RPMI8226 (cell line): Measurements from ENCODE around the gene MISP.
A peak's percentile ranks its signal among the peaks of the same experiment; 100 is the strongest.
"Not testable (repeated sequence)": the region's sequence is repeated elsewhere in the genome, so short reads cannot be mapped to it uniquely, and the experiment has no call there.

ENCODE experiments used
- DNase-seq: peaks from one replicate; pipeline ENCODE4 v3.0.0-alpha.2; 2015

The MISP gene, protein sequence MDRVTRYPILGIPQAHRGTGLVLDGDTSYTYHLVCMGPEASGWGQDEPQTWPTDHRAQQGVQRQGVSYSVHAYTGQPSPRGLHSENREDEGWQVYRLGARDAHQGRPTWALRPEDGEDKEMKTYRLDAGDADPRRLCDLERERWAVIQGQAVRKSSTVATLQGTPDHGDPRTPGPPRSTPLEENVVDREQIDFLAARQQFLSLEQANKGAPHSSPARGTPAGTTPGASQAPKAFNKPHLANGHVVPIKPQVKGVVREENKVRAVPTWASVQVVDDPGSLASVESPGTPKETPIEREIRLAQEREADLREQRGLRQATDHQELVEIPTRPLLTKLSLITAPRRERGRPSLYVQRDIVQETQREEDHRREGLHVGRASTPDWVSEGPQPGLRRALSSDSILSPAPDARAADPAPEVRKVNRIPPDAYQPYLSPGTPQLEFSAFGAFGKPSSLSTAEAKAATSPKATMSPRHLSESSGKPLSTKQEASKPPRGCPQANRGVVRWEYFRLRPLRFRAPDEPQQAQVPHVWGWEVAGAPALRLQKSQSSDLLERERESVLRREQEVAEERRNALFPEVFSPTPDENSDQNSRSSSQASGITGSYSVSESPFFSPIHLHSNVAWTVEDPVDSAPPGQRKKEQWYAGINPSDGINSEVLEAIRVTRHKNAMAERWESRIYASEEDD

DNA sequence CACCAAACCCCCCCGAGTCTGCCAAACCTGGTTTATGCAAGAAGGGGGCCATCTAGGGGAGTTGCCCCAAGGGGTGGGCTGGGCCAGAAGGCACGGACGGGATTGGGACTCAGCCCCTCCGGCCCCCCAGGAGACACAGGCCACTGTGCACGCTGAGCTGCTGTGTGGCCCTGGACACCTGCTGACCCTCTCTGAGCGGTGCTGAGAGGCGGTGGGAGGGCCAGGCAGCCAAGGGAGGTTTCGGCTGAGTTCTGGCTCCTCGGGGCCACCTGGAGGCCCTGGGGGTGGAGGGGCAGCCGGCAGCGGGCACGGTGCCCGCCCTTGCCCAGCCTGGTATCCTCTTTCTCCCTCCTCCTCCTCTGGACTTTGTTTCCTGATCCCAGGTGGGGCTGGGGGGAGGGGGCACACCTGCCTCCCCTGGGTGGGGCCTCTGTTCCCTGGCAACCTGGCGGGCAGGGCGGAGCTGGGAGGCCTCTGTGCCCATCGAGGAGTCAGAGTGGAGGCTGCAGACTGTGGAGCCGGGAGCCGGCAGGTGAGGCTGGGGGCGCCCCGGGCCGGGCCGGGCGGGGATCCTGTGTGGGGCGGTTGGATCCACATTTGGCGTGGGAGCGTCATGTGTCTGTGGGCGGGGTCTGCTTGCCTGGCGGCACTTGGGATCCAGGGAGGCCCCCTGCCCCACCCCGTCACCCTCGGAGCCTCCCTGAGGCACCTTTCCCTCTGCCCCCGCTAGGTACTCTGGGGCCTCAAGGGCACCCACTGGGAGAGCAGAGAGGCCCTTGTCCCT lies at the start of gene MISP:
Gene MISP, plus strand, starts transcription at position 473 of the 784 bp plus-strand sequence. CDS start 5,835 bp downstream, outside the sequence.
- DNase-seq, result peak; percentile 87

DNA sequence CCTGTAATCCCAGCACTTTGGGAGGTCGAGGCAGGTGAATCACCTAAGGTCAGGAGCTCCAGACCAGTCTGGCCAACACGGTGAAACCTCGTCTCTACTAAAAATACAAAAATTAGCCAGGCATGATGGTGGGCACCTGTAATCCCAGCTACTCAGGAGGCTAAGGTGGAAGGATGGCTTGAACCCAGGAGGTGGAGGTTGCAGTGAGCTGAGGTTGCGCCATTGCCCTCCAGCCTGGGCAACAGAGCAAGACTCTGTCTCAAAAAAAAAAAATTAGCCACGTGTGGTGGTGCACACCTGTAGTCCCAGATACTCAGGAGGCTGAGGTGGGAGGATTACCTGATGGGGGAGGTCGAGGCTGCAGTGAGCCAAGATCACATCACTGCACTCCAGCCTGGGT lies 48.1 kb upstream of the MISP start:
- DNase-seq, result not testable (repeated sequence)

DNA sequence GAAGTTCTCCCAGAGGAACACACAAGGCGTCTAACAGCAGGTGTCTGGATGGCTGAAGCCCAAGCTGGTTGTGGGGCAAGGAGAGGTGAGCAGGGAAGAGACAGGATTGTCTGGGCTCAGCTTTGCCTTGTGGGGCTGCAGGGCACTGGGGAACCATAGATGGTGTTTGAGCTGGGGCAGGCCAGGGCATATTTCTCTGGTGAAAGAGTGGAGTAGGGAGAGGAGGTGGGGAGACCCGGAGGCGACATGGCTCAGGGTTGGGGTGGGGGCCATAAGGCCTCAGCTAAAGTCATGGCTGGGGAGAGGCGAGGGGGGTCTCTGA lies 47.6 kb upstream of the MISP start:
- DNase-seq, result no peak

DNA sequence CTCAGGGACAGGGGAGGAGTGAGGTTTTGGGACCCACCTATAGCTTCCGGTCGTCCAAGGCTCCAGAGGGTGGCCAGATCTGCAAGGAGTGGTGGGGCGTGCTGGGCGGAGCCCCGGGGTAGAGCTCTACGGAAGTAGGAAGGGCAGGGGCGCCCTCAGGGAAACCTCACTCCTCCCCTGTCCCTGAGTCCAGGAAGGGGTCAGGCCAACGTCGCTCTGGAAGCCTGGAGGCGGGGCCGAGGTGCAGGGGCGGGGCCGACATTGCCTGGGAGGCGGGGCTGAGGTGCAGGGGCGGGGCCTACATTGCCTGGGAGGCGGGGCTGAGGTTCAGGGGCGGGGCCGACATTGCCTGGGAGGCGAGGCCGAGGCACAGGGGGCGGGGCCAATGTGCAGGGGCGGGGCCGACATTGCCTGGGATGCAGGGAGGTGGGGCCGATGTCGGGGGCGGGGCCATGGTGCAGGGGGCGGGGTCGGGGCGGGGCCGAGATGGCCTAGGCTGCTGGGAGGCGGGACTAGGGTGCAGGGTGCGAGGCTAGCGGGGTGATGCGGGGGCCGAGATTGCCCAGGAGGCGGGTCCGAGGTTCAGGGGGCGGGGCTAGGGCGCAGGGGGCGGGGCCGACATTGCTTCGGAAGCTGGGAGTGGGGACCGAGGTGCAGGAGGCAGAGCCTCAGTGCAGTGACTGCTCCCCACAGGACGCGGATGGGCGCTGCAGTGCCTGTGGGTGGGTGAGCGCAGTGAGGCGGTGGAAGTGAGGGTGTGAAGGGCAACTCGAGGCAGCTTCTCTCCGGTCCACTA lies 47.1 kb upstream of the MISP start:
- DNase-seq, result peak; percentile 81

DNA sequence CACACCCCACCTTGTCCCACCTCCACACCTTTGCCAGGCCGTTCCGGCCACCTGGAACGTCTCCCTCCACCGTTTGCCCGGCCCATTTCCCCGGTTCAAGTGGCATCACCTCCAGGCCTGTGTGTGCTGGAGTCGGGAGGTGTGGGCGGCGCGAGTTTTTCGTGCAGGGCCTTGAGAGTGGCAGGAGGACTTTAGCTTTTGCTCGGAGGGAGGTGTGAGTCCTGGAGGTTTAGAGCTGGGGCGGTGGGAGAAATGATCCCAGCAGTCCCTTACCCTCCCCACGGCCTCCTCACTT lies 46.5 kb upstream of the MISP start:
- no peak for DNase-seq

DNA sequence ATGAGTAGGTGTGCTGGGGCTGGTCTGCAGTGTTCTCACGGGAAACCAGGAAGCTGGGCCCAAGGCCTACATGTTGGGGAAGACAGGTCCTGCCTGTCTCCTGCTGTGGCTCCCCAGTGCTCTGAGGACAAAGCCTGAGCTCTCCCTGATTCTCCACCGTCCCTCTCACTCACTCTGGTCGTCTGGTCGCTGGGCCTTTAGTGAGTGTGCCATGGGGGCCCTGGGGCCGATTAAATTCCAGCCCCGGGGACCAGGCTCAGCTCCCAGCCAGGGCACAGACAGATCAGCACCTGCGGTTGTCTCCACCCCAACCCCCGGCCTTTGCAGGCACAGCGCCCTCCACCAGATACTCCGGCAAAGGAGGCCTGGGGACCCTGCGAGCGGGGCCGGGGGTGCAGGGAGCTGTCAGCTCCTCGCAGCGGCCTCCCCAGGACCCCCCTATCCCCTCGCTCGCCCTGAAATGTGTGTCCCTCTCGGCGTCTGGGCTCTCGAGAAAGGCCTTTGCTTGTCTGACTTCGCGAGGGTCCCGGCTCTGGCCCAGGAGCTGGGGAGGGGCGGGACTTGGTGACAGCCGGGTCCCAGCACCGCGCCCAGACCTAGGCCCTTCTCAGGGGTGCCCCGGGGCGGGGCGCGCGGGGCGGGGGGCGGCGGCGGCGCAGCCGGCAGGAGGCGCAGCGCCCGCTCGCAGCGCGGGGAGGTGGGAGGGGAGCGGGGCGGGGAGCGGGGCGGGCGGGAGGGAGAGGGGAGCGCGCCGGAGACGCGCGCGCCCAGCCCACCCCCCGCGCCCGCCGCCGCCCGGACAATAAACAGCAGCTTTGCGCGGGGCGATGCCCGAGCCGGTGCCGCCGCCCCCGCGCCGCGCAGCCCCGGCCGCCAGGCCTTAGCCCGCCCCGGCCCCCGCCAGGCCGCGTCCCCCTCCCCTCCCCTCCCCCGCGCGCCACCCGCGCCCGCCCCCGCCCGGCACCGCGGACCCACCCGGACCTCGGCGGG lies 42.5 kb upstream of the MISP start, which contains the start of gene PALM:
Gene PALM, plus strand, starts transcription at position 782 of the 990 bp plus-strand sequence. CDS start 212 bp downstream, outside the sequence.
- DNase-seq, result peak; percentile 33

DNA sequence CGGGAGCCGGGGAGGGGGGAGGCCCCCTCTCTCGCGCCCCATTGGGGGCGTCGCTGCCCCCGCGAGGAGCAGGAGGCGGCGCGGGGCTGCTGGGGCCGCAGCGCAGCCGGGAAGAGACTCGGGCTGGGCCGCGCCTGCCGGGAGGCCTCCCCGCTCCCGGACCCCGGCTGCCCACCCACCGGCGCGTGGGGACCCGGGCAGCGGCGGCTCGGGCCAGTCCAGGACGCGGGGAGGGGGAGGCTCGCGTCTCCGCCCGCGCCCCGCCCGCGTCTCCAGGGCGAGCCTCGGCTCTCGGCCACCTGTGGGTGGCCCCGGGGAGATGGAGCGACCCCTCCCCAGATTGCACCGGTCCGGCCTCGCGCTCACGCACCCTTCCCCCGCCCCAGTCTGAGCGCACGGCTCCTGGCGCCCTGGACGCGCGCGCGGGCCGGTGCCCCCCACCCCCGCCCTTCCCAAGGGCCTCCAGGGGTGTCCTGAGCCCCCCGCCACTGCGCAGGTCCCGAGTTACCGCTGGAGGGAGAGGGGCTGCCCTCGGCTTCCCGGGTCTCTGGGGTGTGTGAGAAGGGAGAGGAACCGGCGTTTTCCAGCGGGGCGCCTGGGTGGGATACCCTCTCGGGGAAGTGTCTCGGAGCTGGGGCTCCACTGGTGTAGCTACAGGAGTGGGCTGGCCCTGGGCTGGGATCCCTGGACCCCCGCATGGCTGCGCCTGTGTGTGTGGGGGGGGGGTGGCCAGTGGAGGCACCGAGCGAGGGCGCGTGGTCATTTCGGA lies 41.5 kb upstream of the MISP start:
- no peak for DNase-seq

DNA sequence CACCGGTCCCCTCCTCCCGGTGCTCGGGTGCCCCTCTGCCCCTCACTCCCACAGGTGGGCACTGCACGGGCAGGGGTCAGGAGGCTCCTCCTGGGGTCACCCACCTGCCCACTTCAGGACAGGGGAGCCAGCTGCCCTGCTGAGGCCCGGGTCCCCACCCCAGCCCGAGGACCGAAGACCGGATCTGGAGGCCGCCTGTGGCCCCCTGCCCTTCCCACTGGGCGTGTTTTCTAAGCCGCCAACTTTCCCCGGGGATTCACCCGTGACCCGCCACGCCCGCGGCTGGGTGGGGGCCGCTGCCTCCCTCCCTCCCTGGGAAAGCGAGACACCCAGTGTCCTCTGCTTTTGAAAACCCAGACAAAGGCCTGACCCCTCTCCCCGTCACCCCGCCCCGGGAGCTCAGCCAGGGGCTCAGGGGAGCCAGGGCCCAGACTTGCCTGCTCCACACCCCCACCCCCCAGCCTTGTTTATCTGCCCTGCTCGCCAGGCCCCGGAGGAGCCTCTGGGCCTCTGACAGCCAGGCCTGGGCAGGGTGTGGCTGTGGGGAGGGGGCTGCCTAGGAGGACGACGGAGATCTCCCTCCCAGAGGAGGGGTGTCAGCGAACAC lies 40.8 kb upstream of the MISP start:
- no peak for DNase-seq

DNA sequence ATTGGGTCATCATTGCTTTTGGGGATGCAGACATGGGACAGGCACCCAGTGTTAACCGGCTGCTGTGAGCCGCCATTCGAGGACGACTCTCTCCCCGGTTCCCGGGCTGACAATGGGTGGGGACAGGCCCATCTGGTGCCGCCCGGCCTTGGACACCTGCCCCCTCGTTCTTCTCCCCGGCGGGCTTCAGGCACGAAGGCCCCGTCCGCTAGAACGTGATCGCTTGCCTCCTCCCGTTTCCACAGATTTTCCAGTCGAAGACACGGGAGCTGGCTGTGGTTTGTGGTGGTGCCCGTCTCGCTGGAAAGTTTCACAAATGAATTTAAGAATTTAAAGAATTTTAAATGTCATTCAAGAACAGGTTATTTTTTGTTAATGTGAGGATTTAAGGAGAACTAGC lies 40.1 kb upstream of the MISP start:
- no peak for DNase-seq

DNA sequence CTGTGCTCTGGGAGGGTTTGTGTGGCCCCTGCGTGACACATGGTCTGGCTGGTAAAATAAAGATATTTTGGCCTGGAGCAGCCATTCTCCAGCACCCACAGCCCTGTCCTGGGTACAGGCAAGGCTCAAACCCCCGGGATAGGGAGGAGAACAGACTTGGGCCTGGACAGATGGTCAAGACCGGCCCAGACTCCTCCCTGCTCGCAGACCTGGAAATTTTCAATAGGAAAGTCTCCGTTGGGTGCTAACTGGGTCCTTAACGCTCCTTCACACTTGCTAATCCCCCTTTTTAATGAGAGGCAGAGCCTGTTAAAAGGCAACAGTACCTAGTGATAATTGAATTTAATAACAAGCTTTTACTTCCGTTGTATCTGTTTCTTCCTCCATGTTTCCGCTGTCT lies 39.7 kb upstream of the MISP start:
- no peak for DNase-seq

DNA sequence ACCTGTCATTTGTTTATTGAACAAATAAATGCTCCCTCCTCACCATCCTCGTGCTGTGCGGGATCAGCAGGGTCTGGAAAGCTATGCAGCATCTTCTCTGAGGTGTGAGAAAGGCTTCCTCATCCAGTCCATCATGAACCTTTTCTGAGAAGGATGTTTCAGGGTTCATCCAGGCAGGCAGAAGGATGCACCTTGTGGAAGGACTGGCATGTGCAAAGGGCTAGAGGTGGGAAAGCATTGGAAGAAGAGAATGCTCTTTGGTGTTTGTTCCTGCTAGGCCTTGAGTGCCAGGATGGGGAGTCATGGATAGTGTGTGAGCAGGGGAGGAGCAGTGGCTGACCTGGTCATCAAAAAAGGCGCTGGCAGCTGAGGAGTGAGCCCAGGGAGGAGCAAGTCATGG lies 35.6 kb upstream of the MISP start:
- no peak for DNase-seq

DNA sequence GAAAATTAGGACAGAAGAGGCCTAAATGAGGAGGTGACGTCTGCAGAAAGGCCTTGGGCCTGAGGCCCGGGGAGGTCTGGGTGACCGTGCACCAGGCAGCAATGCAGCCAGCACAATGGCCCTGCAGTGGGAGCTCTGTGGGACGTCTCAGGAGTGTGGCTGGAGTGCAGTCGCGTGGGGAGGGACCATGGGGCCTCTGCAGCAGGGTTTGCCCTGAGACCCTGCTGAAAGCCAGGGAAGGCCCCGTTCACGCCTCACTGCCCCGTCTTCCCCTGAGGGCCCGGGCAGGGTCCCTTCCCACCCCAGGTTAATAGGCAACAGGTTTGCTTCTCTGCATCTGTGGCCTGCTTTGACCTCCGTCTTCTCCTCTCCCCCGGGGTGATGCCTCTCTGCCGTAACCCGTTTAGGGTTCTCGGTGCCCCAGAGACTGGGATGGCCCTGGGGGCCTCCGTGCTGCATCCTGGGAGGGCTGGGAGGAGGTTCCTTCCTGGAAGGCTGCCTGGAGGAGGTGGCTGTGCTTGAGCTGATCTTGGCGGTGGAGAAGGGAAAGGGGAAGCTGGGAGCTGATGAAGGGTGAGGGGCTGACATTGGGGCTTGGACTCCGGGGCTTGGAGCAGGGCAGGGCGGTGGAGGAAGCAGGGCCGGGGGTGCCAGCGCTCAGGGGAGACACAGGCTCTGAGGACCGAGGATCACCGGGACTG lies 32.5 kb upstream of the MISP start:
- DNase-seq, result no peak

DNA sequence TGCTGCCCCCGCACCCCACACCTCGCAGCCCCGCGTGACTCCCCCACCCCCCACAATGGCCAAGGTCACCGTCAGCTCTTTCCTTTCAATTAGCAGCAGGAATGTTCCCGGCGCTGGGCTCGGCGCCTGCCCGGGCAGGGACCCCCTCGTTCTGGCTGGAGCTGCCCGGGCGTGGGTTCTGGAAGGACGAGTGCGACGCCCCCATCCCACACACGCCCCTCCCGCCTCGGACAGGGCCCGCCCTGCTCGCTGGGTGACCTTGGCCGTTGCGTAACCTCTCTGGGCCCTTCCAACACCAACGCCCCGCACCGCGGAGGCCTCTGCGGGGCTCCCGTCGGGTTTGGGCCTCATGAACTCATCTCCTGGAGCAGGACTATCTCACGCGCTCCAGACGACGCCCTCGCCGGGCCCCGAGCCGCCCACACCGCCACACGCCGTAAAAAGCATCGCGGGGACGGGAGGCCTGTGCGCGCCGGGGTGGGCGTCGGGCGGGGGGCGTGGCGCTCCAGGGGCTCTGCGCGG lies 31.9 kb upstream of the MISP start:
- DNase-seq, result no peak

DNA sequence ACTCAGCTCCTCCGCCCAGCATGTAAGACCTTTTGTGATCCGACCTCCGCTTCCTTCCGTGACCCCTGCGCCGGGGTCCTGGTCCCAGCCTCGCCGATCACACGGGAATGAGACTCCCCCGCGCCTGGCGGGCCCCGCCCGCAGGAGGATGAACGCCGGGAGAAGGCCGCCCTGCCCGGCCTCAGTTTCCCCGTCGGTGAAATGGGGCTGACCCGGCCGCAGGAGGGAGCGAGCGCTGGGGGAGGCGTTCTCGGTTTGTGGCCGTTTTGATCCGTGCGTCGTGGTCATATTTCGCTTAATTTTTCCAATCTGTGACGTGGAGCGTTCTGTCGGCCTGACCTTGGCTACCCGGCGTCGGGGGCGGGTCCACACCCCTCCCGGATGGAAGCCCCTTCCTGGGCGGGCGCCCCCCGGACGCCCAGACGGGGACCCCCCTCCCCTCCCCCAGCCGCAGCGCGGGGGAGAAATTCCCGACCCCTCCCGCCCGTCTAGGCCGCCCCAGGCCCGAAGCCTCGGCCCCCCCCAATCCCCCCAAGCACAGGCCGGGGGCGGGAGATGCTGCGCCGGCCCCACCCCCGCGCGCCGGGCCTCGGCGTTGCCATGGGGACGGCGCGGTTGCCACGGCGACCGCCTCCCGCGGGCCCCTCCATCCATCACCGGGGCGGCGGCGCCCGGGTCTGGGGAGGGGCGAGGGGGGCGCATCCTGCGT lies 31.1 kb upstream of the MISP start:
- DNase-seq, result no peak

DNA sequence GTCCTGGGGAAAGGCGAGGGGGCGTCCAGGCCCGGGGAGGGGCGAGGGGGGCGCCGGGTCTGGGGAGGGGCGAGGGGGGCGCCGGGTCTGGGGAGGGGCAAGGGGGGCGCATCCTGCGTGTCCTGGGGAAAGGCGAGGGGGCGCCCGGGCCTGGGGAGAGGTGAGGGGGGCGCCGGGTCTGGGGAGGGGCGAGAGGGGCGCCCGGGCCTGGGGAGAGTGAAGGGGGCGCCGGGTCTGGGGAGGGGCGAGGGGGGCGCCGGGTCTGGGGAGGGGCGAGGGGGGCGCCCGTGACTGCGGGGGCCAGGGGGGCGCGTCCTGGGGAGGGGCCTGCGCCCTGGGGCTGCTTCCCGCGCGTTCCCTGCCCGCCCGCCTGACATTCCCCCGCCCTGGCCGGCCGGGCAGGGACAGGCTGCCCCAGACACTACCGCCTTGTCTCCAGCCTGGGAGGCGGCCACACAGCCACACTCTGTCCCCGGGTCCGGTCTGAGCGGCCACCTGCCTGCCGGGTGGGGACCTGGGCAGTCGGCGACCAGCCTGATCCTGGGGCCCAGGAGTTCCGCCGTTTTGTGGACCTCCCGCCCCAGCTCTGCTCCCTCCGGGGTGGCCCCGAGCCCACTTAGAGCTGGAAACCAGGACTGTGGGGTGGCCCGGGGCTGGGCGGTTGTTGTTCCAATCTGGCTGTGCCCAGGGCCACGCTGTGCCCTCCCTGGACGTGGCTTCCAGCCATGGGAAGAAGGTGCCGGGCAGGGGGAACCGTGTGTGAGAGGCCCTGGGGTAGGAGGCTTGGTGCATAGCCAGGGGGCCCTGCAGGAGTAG lies 30.4 kb upstream of the MISP start:
- DNase-seq, result no peak

DNA sequence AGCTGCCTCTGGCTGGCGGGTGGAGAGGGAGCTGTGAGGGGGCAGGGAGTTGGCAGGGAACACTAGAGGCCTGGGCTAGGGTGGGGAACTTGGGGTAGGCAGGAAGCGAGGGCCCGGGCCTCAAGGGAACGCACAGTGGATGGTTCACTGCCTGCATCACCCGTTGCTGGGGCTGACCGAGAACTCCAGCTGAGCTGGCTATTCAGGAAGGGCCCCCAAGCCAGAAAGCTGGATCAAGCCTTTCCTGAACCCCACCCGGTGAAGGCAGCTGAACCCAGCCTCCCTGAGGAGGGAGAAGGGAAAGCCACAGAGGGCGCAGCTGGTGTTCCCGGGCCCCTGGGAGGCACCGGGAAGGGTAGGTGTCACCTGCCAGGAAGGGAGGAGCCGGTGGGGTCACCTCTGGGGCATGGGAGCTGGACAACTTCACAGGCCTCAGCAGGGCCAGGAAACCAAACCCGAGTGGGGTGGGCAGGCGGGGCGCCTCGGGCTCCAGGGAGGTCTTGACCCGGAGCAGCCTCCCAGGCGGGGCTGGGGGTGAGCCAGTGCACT lies 28.3 kb upstream of the MISP start:
- no peak for DNase-seq

DNA sequence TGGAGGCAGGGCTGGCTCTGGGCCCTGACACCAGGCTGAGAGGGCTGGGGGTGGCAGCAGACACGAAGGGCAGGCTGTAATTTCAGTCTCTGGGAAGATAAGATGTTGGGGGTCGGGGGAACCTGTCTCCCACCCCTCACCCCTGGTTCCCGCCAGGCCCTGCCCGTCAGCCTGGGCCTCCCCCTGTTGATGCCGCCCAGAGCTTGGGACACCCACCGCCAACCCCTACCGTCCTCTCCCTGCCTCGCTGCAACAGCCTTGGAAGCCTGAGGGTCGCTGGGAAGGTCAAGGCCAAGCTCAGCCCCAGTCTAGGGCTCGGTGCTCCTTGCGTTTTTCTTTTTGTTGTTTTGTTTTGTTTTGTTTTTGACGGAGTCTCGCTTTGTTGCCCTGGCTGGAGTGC lies 27.7 kb upstream of the MISP start:
- DNase-seq, result no peak

DNA sequence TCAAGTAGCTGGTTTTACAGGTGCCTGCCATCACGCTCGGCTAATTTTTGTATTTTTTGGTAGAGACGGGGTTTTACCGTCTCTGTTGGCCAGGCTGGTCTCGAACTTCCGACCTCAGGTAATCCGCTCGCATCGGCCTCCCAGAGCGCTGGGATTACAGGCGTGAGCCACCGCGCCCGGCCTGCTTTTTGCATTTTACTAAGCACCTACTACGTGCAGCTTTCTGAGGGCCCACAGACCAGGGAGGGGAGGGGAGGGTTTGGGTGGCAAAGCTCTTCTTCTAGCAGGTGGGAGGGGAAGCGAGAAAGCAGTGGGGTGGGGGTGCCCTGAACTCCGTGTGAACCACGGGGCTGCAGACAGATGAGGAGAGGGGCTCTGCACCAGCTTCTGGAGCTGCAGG lies 27.2 kb upstream of the MISP start:
- DNase-seq, result no peak
